ENCODE measurements around the gene NATD1.
A peak's percentile ranks its signal among the peaks of the same experiment; 100 is the strongest.

NATD1 gene

GRCh38 chr17:21263376-21263775 is 10.2 kb upstream of the NATD1 start:
- peaks cover 8% of the 10 kb centered on the region for H3K4me1 Mint-ChIP-seq
- no peaks in the 10 kb centered on the region for H3K9me3 Mint-ChIP-seq
- H3K4me3 Mint-ChIP-seq: no peak overlapping the region
- H3K27ac Mint-ChIP-seq: no peak overlapping the region
- no peak for TF ChIP-seq CTCF (IDR thresholded peaks at IDR 0.05)
- DNase-seq: no peak
- no peaks in the 10 kb centered on the region for H3K36me3 Mint-ChIP-seq (ENCODE audit: low read depth)
- H3K27me3 Mint-ChIP-seq (ENCODE audit: low read depth, poor library complexity): peaks cover 8% of the 10 kb centered on the region

DNA sequence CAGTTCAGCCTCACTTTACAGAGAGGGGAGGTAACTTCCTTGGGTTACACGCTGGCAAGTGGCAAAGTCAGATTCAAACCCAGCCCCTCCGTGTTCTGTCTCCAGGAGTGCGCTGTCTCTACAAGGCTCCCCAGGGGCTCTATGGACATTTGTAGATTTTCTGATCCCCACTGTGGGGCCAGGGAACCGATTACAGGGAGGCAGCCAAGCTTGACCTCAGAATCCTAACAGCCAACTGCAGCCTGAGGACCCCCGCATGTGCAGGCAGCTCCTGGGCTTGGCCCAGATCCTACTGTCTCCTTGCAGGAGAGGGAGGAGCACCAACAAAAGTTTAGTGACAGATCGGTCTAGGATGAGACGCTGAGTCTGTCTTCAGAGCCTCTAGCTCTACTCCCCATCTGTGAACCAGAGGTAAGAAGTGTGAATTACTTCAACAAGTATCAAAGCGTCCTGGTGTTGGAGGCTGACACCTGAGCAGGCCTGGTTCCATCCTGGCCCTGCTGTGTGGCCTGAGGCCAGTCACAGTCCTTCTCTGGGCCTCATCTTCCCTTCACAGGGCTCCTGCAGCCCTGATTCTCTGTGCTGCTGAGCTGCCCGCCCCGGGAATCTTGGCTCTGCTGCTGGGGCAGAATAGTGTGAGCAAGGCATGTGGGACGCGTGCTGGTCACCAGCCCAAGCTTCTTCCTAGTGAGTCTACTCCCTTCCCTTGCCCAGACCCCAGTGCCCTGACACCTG is 9.2 kb upstream of the NATD1 start:
- Mint-ChIP-seq H3K4me3 (no peak overlapping the region), H3K27me3 (ENCODE audit: low read depth, poor library complexity) (peaks cover 10% of the 10 kb centered on the region), H3K4me1 (peaks cover 13% of the 10 kb centered on the region), H3K27ac (no peak overlapping the region), H3K36me3 (ENCODE audit: low read depth) (no peaks in the 10 kb centered on the region), H3K9me3 (no peaks in the 10 kb centered on the region)
- no peak for DNase-seq
- TF ChIP-seq CTCF (IDR thresholded peaks at IDR 0.05): no peak

DNA sequence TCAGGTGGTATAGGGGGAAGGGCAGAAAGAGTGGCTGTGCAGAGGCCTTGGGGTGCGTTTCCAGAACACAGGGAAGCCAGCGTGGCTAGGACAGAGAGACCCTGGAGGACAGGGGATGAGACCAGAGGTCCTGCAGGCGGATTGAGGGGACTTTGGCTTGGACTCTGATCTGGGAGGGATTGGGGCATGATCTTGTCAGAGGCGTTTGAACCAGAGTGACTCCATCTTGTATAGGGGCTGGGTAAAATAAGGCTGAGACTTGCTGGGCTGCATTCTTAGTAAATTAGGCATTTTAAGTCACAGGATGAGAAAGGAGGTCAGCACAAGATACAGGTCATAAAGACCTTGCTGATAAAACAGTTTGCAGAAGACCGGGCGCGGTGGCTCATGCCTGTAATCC is 5.4 kb upstream of the NATD1 start:
- H3K4me1 Mint-ChIP-seq: peaks cover 15% of the 10 kb centered on the region
- no peaks in the 10 kb centered on the region for H3K9me3 Mint-ChIP-seq
- no peaks in the 10 kb centered on the region for H3K36me3 Mint-ChIP-seq (ENCODE audit: low read depth)
- DNase-seq: no peak
- TF ChIP-seq CTCF (IDR thresholded peaks at IDR 0.05): no peak
- no peak overlapping the region for H3K4me3 Mint-ChIP-seq
- peaks cover 7% of the 10 kb centered on the region for H3K27me3 Mint-ChIP-seq (ENCODE audit: low read depth, poor library complexity)
- H3K27ac Mint-ChIP-seq: no peak overlapping the region

DNA sequence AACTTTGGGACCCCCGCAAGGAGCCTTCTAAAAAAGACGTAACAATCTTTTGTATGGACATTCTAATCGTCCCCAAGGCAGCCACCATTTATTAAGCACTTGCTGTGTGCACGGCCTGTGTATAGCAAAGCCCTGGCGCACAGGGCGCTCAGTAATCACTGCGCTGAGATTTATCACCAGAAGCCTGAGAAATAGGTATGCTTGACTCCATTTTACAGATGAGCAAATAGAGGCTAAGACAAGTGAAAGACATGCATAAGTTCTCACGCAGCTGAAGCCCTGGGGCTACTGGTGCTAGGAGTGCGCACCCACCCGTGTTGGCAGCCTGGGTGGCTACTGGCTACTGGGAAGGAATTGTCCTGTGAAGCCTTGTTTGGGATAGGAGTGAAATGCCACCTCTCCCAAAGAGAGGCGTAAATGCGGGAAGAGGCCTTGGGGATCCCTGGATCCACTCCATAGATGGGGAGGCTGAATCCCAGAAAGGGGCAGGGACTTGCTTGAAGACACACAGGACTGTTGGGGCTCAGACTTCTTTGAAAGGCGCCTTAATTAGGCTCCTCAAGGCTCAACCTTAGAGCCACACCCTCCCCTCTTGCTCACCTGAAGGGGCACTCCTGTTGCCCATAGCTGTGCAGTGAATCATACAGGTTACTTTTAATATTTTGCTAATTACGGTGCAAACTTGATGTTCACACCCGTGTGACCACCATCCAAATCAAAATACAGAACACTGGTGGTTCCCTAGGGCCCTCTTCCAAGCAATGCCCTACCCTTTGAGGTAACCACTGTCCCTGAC is 634 bp upstream of the NATD1 start:
- DNase-seq: no peak
- Mint-ChIP-seq H3K27me3 (ENCODE audit: low read depth, poor library complexity) (peaks cover 12% of the 10 kb centered on the region), H3K27ac (no peak overlapping the region), H3K36me3 (ENCODE audit: low read depth) (no peaks in the 10 kb centered on the region), H3K4me1 (peaks cover 22% of the 10 kb centered on the region), H3K4me3 (peak overlapping the region; percentile 80), H3K9me3 (no peaks in the 10 kb centered on the region)
- TF ChIP-seq CTCF (IDR thresholded peaks at IDR 0.05): no peak

DNA sequence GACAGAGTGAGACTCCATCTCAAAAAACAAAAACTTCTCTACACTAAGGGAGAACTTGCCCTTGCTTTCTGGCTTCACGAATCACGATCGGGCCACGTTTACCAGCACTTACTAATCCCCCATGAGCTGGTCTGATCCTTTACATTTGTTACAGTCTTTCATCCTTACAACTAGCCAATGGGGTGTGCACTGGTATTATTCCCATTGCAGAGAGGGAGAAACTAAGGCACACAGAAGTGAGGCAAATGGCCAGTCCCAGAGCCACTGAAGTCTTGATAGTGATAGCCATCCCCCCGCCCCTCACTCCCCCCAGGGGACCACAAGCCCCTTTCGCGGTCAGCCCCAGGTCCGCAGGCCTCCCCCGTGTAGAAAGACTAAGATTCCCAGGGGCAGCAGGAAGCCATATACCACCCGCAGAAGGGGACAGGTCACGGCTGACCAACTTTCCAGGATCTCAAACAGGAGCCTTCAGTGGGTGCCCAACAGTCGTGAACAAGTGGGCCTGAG is 868 bp downstream of the NATD1 start:
- H3K9me3 Mint-ChIP-seq: no peaks in the 10 kb centered on the region
- H3K4me1 Mint-ChIP-seq: peaks cover 16% of the 10 kb centered on the region
- TF ChIP-seq CTCF (IDR thresholded peaks at IDR 0.05): no peak
- H3K4me3 Mint-ChIP-seq: peak overlapping the region; percentile 83
- no peak overlapping the region for H3K27ac Mint-ChIP-seq
- H3K36me3 Mint-ChIP-seq (ENCODE audit: low read depth): no peaks in the 10 kb centered on the region
- DNase-seq: peak; percentile 39
- peaks cover 13% of the 10 kb centered on the region for H3K27me3 Mint-ChIP-seq (ENCODE audit: low read depth, poor library complexity)

Data from nephron progenitor cell (in vitro differentiated cells).